ENCODE results near the gene CHIT1. TPM values are rescaled to one million over a fixed set of nuclear protein-coding genes. Genes with fewer than 3 reads are reported as not detected.

The CHIT1 gene
- total RNA-seq, 4 donors from 2014 or later, result 0.67 to 4.1 TPM; not detected in 2

DNA sequence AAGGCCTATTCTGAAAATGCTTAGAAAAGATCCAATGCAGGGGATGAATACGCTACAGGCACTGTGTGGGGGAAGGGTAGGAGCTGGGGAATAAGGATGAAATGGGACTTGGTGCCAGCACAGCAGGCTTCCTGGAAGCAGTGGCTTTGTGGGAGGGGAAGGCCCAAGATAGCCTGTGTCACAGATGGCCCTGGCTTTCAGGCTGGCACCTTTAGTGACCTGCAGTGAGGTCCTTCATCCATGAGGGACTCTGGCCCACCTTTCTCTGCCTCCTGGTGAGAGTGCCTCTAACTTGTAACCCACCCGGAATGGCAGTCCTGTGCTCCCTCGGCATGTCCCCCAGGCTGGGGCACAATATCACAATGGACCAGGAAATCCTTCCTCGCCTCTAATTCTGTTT, 43.9 kb downstream of the CHIT1 start:
- DNase-seq, result peak in 1 of 3 donors; percentile 14

GRCh38 chr1:203185061-203185461, 44.4 kb downstream of the CHIT1 start:
- H3K27ac ChIP-seq, result no peak overlapping the region
- DNase-seq, result peak in 1 of 3 donors; percentile 8

More for the DNA sequence above, 43.9 kb downstream of the CHIT1 start:
- Histone ChIP-seq H3K4me3 (no peak overlapping the region), H3K27me3 (no peaks in the 10 kb centered on the region), H3K27ac (no peak overlapping the region), H3K36me3 (no peaks in the 10 kb centered on the region), H3K4me1 (no peaks in the 10 kb centered on the region), H3K9me3 (no peaks in the 10 kb centered on the region)
- no peak for TF ChIP-seq POLR2A (IDR thresholded peaks at IDR 0.05)
- TF ChIP-seq, protein P1, sequence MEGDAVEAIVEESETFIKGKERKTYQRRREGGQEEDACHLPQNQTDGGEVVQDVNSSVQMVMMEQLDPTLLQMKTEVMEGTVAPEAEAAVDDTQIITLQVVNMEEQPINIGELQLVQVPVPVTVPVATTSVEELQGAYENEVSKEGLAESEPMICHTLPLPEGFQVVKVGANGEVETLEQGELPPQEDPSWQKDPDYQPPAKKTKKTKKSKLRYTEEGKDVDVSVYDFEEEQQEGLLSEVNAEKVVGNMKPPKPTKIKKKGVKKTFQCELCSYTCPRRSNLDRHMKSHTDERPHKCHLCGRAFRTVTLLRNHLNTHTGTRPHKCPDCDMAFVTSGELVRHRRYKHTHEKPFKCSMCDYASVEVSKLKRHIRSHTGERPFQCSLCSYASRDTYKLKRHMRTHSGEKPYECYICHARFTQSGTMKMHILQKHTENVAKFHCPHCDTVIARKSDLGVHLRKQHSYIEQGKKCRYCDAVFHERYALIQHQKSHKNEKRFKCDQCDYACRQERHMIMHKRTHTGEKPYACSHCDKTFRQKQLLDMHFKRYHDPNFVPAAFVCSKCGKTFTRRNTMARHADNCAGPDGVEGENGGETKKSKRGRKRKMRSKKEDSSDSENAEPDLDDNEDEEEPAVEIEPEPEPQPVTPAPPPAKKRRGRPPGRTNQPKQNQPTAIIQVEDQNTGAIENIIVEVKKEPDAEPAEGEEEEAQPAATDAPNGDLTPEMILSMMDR (IDR thresholded peaks at IDR 0.05), result no peak

GRCh38 chr1:203184467-203184866, 45.0 kb downstream of the CHIT1 start:
- H3K9me3 ChIP-seq, result no peaks in the 10 kb centered on the region
- H3K36me3 ChIP-seq, result no peaks in the 10 kb centered on the region
- H3K27ac ChIP-seq, result no peak overlapping the region
- TF ChIP-seq, protein P1 (IDR thresholded peaks at IDR 0.05), result no peak
- TF ChIP-seq POLR2A (IDR thresholded peaks at IDR 0.05), result no peak
- H3K4me1 ChIP-seq, result no peaks in the 10 kb centered on the region
- H3K4me3 ChIP-seq, result no peak overlapping the region
- DNase-seq, result peak in 1 of 3 donors; percentile 6
- no peaks in the 10 kb centered on the region for H3K27me3 ChIP-seq

More at GRCh38 chr1:203185061-203185461, 44.4 kb downstream of the CHIT1 start:
- Histone ChIP-seq H3K9me3 (no peaks in the 10 kb centered on the region), H3K27me3 (no peaks in the 10 kb centered on the region), H3K4me1 (no peaks in the 10 kb centered on the region), H3K4me3 (no peak overlapping the region), H3K36me3 (no peaks in the 10 kb centered on the region)
- TF ChIP-seq, protein P1 (IDR thresholded peaks at IDR 0.05), result no peak
- TF ChIP-seq POLR2A (IDR thresholded peaks at IDR 0.05), result no peak

GRCh38 chr1:203183828-203184227, 45.6 kb downstream of the CHIT1 start:
- Histone ChIP-seq H3K4me1 (no peaks in the 10 kb centered on the region), H3K27me3 (no peaks in the 10 kb centered on the region), H3K9me3 (no peaks in the 10 kb centered on the region), H3K36me3 (no peaks in the 10 kb centered on the region), H3K27ac (no peak overlapping the region), H3K4me3 (no peak overlapping the region)
- TF ChIP-seq, protein P1 (IDR thresholded peaks at IDR 0.05), result no peak
- no peak for TF ChIP-seq POLR2A (IDR thresholded peaks at IDR 0.05)
- DNase-seq, result peak in 1 of 3 donors; percentile 14

DNA sequence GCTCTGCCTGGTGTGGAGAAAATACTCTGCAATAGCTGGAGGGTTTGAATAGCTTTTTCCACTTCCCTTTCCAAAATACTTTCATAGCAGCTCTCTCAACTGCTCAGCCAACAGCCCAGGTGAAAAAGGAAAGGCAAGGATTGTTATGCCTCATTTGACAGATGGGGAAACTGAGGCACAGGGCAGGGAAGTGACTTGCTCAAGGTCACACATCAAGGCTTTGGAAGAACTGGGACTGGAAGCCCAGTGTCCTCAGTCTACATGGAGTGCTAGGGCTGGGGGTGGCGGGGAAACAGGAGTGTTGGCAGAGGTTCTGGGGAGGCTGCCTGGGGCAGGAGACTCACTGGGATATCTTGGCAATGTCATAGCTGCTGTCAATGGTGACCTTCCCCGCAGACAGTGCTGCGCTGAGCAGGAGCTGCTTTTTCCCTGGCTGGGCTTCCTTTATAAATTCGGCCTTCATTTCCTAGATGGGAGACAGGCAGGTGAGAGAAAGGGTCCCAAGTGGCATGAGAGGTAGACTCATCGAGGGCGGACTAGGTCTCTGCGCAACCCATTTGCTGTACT, 47.0 kb downstream of the CHIT1 start:
- DNase-seq, result peak in 1 of 3 donors; percentile 12
- H3K4me1 ChIP-seq, result no peaks in the 10 kb centered on the region
- no peak overlapping the region for H3K27ac ChIP-seq
- no peaks in the 10 kb centered on the region for H3K9me3 ChIP-seq
- no peak for TF ChIP-seq POLR2A (IDR thresholded peaks at IDR 0.05)
- TF ChIP-seq, protein P1 (IDR thresholded peaks at IDR 0.05), result no peak
- no peak overlapping the region for H3K4me3 ChIP-seq
- no peaks in the 10 kb centered on the region for H3K36me3 ChIP-seq
- H3K27me3 ChIP-seq, result no peaks in the 10 kb centered on the region
